Fibroblast of the aortic adventitia (primary cell): Measurements from ENCODE around the gene SOSTDC1. TPM values are rescaled to one million over a fixed set of nuclear protein-coding genes. Genes with fewer than 3 reads are reported as not detected.

ENCODE experiments used
- DNase-seq: peaks from one replicate; pipeline ENCODE4 v3.0.0-alpha.2; 2010; ENCODE audit warnings: low read depth
- H3K4me3 ChIP-seq: 2 replicates; pipeline ENCODE4 v1.5.1; 2011; ENCODE audit warnings: low read depth, mild to moderate bottlenecking, control low read depth, low read length, moderate library complexity
- total RNA-seq: library from RNA; depleted of rRNA; stranded (reverse); fragments of >200 nt; gene quantifications from 2 replicates; pipeline ENCODE4 v1.2.3, GENCODE V29; 2012; ENCODE audit warnings: low replicate concordance
- TF ChIP-seq, protein P1 (sequence below): IDR thresholded peaks from 2 replicates; pipeline ENCODE4 v1.5.1; 2011; ENCODE audit warnings: mild to moderate bottlenecking, low read length, control low read depth, inconsistent platforms; ENCODE audit not compliant: insufficient read depth

The SOSTDC1 gene
- total RNA-seq, 1 donor: 0.36 TPM

DNA sequence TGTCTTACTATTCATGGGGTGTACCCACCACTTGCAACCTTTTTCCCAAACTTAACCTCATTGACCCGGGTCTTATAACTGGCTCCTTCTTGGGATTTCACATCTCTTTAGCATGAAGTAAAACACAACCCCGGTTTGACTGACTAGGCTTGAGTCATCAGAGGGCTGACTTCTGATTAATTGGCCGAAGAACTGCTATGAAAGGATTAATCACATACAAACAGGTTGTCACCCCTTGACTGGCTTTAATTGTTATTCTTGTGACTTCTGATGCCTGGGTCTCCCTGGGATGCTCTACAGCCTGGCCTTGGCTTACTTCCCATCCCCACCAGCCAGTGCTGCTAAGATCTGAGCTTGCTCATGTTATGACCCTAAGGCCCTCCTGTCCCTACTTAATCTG lies 35.4 kb downstream of the SOSTDC1 start:
- TF ChIP-seq, protein P1, sequence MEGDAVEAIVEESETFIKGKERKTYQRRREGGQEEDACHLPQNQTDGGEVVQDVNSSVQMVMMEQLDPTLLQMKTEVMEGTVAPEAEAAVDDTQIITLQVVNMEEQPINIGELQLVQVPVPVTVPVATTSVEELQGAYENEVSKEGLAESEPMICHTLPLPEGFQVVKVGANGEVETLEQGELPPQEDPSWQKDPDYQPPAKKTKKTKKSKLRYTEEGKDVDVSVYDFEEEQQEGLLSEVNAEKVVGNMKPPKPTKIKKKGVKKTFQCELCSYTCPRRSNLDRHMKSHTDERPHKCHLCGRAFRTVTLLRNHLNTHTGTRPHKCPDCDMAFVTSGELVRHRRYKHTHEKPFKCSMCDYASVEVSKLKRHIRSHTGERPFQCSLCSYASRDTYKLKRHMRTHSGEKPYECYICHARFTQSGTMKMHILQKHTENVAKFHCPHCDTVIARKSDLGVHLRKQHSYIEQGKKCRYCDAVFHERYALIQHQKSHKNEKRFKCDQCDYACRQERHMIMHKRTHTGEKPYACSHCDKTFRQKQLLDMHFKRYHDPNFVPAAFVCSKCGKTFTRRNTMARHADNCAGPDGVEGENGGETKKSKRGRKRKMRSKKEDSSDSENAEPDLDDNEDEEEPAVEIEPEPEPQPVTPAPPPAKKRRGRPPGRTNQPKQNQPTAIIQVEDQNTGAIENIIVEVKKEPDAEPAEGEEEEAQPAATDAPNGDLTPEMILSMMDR: no peak
- H3K4me3 ChIP-seq: no peak overlapping the region
- no peak for DNase-seq

GRCh38 chr7:16428672-16429071 lies 36.9 kb downstream of the SOSTDC1 start:
- H3K4me3 ChIP-seq: no peak overlapping the region
- peak; percentile 79 for DNase-seq
- TF ChIP-seq, protein P1: no peak

- TF ChIP-seq, protein P1: no peak
- no peak overlapping the region for H3K4me3 ChIP-seq
- DNase-seq: no peak
Observed at GRCh38 chr7:16428182-16428581, 37.4 kb downstream of the SOSTDC1 start.

DNA sequence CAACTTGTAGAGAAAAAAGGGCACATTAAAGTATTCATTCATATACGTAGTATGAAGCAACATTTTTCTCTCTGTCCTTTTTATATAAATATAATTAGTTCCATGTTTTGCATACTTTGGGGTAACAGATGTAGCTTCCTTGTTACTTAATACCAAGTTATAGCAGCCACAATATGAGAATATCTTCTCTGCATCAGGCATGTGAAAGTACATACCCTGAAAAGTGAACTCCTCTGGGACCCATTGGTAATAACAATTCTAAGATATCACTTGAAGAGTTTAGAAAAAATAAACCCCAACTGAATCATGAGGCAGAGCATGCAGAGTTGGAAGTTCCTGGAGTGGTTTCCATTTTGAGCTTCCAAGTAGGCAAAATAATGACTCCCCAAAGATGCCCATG lies 41.8 kb downstream of the SOSTDC1 start:
- TF ChIP-seq, protein P1: no peak
- no peak for DNase-seq
- H3K4me3 ChIP-seq: no peak overlapping the region

DNA sequence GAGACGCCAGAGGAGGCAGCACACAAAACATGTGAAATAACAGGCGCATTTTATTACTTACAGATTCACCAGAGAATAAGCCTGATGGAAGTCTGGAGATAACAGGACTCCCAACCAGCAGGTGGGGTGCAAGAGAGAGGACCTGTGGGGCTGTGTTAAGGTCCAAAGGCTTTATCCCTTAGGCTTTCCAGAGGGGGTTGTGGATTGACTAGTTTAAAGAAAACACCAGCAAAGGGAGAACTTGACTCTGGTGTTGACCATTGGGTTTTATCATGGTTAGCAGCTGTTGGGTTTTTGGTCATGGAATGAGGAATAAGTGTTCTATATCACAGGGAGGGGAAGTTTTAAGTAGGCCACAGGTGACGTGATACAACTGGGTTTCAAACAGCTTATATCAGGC lies 42.6 kb downstream of the SOSTDC1 start:
- TF ChIP-seq, protein P1: no peak
- no peak for DNase-seq

GRCh38 chr7:16422103-16422435 lies 43.5 kb downstream of the SOSTDC1 start:
- TF ChIP-seq, protein P1: no peak
- peak; percentile 44 for DNase-seq
- no peak overlapping the region for H3K4me3 ChIP-seq

More for the DNA sequence above, 42.6 kb downstream of the SOSTDC1 start:
- no peak overlapping the region for H3K4me3 ChIP-seq

DNA sequence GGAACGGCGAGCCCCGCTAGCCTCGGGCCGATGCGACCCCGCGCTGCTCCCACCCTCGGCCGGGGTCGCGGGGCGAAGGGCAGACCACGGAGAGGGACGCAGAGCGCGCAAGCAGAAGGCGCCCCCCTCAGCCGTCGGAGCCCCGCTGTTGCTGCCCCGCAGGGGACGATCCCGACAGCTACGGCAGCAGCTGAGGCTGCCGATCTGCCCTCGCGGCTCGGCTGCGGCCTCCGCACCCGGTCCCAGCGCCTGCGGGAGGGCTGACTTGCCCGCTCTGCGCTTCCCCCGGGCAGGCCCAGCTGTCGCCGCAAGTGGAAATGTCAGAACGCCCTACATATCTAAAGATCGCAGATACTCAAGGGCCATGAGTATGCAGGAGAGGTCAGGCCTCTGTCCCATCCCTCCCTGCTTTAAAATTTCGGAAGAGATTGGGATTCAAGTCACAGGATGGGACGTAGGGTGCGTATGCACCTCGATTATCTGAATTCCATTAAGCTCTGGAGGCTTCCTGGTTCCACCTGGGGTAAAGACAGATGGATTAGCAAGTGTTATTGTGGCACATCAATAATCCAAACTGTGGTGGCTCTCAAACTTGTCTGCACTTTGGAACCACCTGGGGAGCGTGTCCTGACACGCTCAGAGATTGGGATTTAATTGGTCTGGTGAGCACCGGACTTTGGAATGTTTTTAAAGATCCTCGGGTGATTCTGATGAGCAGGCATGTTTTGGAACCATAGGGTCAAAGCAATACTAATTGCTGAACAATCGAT lies 44.0 kb downstream of the SOSTDC1 start, which contains the start of gene CRPPA:
CRPPA (minus strand) TSS at position 206 of the 770 bp plus-strand sequence. CDS start 216 bp downstream, outside the sequence.
- peak within 1 kb of the TSS; percentile 70 for H3K4me3 ChIP-seq
- TF ChIP-seq, protein P1: no peak
- DNase-seq: peak; percentile 42
